GM12872 (cell line): ENCODE data around the gene INO80.

Source experiments
- TF ChIP-seq, protein P1 (sequence below): IDR thresholded peaks from 3 replicates; pipeline ENCODE4 v1.5.1; 2011; ENCODE audit warnings: low read depth, mild to moderate bottlenecking, low read length, moderate library complexity; ENCODE audit not compliant: insufficient read depth

Gene INO80

DNA sequence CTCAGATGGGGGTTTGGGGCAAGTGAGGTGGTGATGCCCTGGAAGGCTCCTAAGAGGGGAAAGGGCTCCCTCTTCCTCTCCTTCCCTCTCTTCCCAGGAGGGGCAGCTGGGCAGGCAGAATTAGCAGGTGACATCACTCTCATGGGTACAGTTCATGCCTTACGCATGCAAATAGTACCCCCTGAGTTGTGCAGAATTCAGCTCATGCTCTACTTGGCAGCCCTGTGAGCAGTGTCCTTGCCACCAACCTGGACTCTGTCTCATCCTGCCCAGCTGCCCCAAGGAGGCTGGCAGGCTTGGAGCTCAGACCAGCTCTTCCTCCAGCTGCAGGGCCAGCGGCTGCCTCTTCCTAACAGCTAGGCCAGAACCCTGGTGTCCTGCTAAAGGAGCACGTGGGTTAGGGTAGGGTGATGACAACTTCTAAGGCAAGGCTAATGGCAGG, 159.5 kb downstream of the INO80 start:
- TF ChIP-seq, protein P1, sequence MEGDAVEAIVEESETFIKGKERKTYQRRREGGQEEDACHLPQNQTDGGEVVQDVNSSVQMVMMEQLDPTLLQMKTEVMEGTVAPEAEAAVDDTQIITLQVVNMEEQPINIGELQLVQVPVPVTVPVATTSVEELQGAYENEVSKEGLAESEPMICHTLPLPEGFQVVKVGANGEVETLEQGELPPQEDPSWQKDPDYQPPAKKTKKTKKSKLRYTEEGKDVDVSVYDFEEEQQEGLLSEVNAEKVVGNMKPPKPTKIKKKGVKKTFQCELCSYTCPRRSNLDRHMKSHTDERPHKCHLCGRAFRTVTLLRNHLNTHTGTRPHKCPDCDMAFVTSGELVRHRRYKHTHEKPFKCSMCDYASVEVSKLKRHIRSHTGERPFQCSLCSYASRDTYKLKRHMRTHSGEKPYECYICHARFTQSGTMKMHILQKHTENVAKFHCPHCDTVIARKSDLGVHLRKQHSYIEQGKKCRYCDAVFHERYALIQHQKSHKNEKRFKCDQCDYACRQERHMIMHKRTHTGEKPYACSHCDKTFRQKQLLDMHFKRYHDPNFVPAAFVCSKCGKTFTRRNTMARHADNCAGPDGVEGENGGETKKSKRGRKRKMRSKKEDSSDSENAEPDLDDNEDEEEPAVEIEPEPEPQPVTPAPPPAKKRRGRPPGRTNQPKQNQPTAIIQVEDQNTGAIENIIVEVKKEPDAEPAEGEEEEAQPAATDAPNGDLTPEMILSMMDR = no peak

DNA sequence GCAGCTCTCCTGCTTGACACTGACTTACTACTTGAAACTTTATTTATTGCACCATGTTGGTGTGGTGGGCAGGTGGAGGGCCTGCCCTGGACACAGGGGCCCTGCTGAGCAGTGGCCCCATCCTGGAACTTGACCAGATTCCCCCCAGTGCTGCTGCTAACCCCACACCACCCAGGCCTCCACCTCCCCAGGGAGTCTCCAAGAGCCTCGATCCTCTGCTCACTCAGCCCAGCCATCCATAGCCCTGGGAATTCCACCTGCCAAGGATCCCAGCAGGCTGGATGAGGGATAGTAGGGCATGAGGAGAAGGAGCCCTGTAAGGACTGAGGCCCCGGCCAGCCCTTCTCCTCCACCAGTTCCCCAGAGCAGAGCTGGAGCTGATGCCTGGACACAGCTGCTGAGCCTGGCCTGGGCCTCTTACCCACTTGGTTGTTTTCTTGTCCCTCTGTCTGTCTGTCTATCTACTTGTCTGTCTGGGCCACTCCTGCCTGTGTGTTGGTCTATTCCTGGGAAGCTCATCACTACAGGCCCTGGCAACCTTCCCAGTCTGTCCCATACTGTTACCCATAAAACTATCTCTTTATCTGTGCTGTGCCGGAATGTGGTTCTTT, 160.0 kb downstream of the INO80 start:
- TF ChIP-seq, protein P1 = no peak

DNA sequence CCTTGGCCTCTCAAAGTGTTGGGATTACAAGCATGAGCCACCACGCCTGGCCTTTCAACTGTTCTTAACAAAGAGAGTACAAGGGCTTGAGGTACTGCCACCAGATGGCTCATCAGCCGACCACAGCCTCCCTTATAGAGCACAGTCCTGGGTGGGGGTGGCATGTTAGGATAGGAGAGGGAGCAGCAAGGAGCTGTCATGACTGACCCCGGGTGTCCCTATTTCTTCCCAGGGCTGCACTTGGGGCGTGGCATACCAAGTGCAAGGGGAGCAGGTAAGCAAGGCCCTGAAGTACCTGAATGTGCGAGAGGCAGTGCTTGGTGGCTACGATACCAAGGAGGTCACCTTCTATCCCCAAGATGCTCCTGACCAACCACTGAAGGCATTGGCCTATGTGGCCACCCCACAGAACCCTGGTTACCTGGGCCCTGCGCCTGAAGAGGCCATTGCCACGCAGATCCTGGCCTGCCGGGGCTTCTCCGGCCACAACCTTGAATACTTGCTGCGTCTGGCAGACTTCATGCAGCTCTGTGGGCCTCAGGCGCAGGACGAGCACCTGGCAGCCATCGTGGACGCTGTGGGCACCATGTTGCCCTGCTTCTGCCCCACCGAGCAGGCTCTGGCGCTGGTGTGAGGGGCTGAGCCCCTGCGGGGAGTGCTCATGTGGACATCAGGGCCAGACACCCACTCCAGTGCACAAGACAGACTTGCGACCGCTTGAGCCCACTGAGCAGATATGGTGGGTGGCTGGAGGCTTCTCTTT, 160.8 kb downstream of the INO80 start:
- TF ChIP-seq, protein P1 = no peak

DNA sequence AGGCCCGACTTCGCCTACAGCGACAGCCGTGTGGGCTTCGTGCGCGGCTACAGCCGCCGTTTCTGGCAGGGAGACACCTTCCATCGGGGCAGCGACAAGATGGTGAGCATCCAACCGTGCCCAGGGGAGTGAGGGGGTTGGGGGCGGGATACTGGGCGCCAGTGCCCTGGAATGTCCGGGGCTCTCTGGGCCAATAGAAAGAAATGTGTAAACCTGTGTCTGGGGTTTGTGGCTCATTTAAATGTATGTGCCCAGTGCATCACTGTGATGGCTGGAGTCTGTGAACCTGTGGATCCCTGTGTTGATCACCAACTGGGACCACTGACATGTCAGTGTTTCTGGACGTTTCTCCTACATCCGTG, 162.4 kb downstream of the INO80 start:
- TF ChIP-seq, protein P1 = no peak

DNA sequence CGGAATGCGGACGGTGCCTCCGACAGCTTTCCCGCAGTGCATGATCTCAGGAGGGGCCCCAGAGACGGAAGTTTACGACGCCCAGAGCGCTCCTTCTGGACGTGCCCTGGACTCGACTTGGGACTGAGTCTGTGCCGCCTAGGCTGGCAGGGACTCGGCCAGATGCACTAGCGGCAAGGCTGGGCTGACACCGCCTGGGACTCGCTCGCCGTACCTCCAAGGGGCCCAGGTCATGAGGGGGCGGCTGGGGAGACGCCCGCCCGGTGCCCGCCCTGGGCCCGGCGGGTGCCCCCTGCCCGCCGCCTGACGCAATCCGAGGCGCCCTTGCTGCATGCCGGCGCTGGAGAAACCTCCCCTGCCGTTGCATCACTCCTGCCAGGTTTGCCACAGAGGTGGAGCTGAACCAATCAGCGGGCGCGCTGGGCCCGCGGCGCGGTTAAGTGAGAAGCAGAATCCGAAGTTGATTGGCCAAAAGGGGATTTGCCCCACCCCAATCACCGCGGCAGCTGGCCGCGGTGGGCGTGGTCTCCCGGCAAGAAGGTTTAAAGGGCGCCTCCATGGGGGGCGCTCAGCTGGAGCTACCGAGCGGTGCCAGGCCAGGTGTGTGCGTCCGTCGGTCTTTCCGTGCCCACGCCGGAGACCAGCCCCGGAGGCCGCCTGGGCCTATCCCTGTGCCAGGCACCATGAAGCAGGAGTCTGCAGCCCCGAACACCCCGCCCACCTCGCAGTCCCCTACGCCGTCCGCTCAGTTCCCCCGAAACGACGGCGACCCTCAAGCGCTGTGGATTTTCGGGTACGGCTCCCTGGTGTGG, 163.0 kb downstream of the INO80 start, which contains the start of gene CHAC1:
Gene CHAC1 (plus strand): TSS at position 571 of the 812 bp plus-strand sequence. CDS start 113 bp downstream, at position 684.
- TF ChIP-seq, protein P1 = no peak

DNA sequence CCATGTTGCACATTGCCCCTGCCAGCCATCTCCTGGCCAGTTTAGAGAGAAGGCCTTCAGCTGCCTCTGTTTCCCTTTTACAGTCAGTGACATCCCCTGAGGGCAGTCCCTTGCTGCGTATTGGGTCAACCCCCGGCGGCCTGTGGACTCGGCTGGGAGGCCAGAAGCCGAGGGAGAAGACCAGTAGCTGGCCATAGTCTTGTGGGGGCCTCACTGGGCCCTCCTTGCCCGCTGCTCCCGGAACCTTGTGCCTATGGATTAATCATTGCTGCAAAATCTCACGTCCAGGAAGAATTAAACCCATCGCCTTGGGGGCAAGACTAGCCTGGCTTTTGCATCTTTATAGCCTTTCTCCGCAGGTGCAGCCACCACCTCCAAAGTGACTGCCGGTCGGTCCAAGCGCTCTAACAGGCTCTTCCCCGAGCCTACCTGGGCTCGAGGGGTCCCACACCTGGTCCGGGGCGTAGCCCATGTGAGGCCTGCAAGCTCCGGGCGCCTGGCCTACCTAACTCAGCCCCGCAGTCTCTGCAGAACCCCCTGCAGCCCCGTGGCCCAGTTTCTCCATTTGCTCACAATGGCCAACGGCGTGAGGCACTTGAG, 163.7 kb downstream of the INO80 start:
- TF ChIP-seq, protein P1 = no peak

DNA sequence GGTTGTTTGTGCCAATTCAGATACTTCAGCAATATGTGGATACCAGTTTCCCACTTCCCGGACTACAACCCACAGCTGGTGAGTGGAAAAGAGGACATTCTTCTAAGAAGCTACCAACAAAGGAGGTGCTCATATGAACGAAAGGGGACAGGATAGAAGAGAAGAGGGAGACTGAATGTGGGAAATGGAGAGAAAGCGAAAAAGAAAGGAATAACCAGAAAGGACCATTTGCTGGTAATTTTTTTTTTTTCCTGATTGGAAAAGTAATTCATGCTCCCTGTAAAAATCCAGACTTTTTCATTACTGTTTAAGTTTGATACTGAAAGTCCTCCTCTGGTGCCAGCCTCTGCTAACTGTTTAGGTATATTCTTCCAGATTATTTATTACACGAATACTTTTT, 164.3 kb downstream of the INO80 start:
- TF ChIP-seq, protein P1 = no peak
